Sigmoid colon (tissue), 7 donors: ENCODE results near the gene SPOCK1. TPM values are rescaled to one million over a fixed set of nuclear protein-coding genes. Genes with fewer than 3 reads are reported as not detected.

Source experiments
- DNase-seq: peaks from one replicate; pipeline ENCODE4 v3.0.0-alpha.2; 2019
- H3K27ac ChIP-seq, 4 donors: fragments of 200-600 bp; sonication (generic); one replicate each; pipeline ENCODE4 v1.5.1; 2016 to 2019; ENCODE audit warnings: mild to moderate bottlenecking in 1 of 4
- H3K27me3 ChIP-seq, 3 donors: fragments of 200-600 bp; sonication (generic); one replicate each; pipeline ENCODE4 v1.5.1; 2019; ENCODE audit warnings: mild to moderate bottlenecking in 1 of 3
- H3K36me3 ChIP-seq, 4 donors: fragments of 200-600 bp; sonication (generic); one replicate each; pipeline ENCODE4 v1.5.1; 2016 to 2019
- H3K4me1 ChIP-seq, 4 donors: fragments of 200-600 bp; sonication (generic); one replicate each; pipeline ENCODE4 v1.5.1; 2017 to 2019
- H3K4me3 ChIP-seq, 4 donors: fragments of 200-600 bp; sonication (generic); one replicate each; pipeline ENCODE4 v1.5.1; 2017 to 2019; ENCODE audit warnings: mild to moderate bottlenecking in 2 of 4, moderate library complexity in 1 of 4
- H3K9me3 ChIP-seq, 4 donors: fragments of 200-600 bp in 3 of 4; sonication (generic) in 3 of 4; one replicate each; pipeline versions ENCODE4 v1.5.1 to v1.6.1; 2013 to 2019
- EP300 ChIP-seq, 4 donors: sonication (generic); formaldehyde crosslinking; IDR thresholded peaks; one replicate each; pipeline ENCODE4 v1.6.1; 2017; ENCODE audit warnings: antibody characterized with exemption in 4 of 4
- POLR2A ChIP-seq, 2 donors: fragments of 450-650 bp; IDR thresholded peaks; one replicate each; pipeline ENCODE4 v1.6.1; 2016; ENCODE audit warnings: antibody characterized with exemption in 2 of 2, mild to moderate bottlenecking in 2 of 2, moderate library complexity in 2 of 2
- POLR2AphosphoS5 ChIP-seq, 4 donors: sonication (generic); formaldehyde crosslinking; IDR thresholded peaks; one replicate each; pipeline ENCODE4 v1.6.1; 2017; ENCODE audit warnings: antibody characterized with exemption in 4 of 4
- WGBS, 2 donors: extraction: QIAGEN DNeasy Blood & Tissue Kit; methylation state at CpG; one replicate each; pipeline ENCODE4 v1.1.7; 2013; 5-methylcytosine and 5-hydroxymethylcytosine counted together
- intact Hi-C: fragments of 100-400 bp; cut with DNase I; formaldehyde crosslinking; loops from one replicate; pipeline ENCODE4 v1.15.1; 2023
- polyA plus RNA-seq, 3 donors: library from polyadenylated mRNA; stranded (reverse); fragments of 200-250 nt; gene quantifications; one replicate each; pipeline ENCODE4 v1.2.3, GENCODE V29; 2013
- total RNA-seq, 4 donors: library from RNA; depleted of rRNA; stranded (reverse); fragments of >200 nt; gene quantifications; one replicate each; pipeline ENCODE4 v1.1.0, GENCODE V29; 2016
- TF ChIP-seq, protein P1 (sequence below), 4 experiments: fragments of 450-650 bp in 3 of 4; fragments of 200-600 bp in 1 of 4; IDR thresholded peaks; one replicate each; pipeline ENCODE4 v1.5.1; 2016 to 2019; ENCODE audit warnings: antibody characterized with exemption in 4 of 4, mild to moderate bottlenecking in 3 of 4, moderate library complexity in 2 of 4
- donor health status: healthy with polysubstance abuse.
- donor health status: Bipolar disorder and iron deficiency.
- donor health status: healthy.

SPOCK1 gene
- total and polyA plus RNA-seq, 7 donors = 2.4 to 104 (median 33.4) TPM

DNA sequence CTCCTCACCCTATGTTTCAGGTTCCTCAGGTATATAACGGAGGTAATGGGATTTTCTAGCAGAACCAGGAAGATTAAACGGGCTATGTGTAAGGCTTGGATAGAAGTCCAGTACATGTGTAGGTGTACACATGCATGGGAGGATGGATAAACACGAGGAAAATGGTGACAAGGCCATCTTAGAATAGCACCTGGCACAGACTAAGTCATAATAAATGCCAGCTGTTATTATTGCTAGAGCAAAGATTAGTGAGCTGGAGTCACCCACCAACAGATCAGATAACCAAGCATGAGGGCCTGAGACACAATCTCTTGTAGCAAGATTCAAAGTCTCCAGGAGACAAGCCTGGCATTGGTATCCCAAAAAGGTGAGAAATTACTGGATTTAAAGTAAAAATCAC lies 21.1 kb downstream of the SPOCK1 start:
- Histone ChIP-seq H3K4me1 (peaks cover 0 to 22% (median 7%) of the 10 kb centered on the region in 4 donors), H3K27me3 (no peaks in the 10 kb centered on the region), H3K27ac (no peak overlapping the region), H3K9me3 (no peaks in the 10 kb centered on the region), H3K36me3 (no peaks in the 10 kb centered on the region), H3K4me3 (no peak overlapping the region)
- TF ChIP-seq, protein P1, sequence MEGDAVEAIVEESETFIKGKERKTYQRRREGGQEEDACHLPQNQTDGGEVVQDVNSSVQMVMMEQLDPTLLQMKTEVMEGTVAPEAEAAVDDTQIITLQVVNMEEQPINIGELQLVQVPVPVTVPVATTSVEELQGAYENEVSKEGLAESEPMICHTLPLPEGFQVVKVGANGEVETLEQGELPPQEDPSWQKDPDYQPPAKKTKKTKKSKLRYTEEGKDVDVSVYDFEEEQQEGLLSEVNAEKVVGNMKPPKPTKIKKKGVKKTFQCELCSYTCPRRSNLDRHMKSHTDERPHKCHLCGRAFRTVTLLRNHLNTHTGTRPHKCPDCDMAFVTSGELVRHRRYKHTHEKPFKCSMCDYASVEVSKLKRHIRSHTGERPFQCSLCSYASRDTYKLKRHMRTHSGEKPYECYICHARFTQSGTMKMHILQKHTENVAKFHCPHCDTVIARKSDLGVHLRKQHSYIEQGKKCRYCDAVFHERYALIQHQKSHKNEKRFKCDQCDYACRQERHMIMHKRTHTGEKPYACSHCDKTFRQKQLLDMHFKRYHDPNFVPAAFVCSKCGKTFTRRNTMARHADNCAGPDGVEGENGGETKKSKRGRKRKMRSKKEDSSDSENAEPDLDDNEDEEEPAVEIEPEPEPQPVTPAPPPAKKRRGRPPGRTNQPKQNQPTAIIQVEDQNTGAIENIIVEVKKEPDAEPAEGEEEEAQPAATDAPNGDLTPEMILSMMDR (IDR thresholded peaks at IDR 0.05) = no peak
- TF ChIP-seq EP300 (IDR thresholded peaks at IDR 0.05) = no peak
- TF ChIP-seq POLR2A (IDR thresholded peaks at IDR 0.05) = no peak
- no peak for TF ChIP-seq POLR2AphosphoS5 (IDR thresholded peaks at IDR 0.05)
- no peak for DNase-seq
- intact Hi-C loops = no loop called here
- WGBS, 2 donors = 33 to 76% methylated on average over 3 of the region's 3 CpGs

DNA sequence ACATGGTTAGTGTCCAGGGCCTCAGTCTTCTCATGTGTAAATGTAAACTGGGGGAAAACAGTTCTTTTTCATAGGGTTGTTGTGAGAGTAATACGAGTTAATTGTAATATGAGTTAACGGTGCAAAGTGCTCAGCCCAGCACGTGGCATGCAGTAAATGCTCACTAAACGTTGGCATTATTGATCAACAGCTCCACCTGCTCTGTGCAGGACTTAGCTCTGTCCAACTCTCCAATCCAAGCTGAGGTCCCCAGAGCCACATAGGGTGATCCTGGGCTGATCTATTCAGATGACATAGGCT lies 28.3 kb downstream of the SPOCK1 start:
- DNase-seq = no peak
- intact Hi-C loops = no loop called here
- TF ChIP-seq POLR2A (IDR thresholded peaks at IDR 0.05) (no peak), POLR2AphosphoS5 (IDR thresholded peaks at IDR 0.05) (no peak), EP300 (IDR thresholded peaks at IDR 0.05) (no peak)
- TF ChIP-seq, protein P1 (IDR thresholded peaks at IDR 0.05) = no peak
- Histone ChIP-seq H3K27me3 (no peaks in the 10 kb centered on the region), H3K4me3 (no peak overlapping the region), H3K27ac (no peak overlapping the region), H3K4me1 (peaks cover 0 to 17% (median 5%) of the 10 kb centered on the region in 4 donors), H3K36me3 (no peaks in the 10 kb centered on the region), H3K9me3 (no peaks in the 10 kb centered on the region)
- WGBS, 2 donors = 55 to 78% methylated on average over 4 of the region's 4 CpGs

DNA sequence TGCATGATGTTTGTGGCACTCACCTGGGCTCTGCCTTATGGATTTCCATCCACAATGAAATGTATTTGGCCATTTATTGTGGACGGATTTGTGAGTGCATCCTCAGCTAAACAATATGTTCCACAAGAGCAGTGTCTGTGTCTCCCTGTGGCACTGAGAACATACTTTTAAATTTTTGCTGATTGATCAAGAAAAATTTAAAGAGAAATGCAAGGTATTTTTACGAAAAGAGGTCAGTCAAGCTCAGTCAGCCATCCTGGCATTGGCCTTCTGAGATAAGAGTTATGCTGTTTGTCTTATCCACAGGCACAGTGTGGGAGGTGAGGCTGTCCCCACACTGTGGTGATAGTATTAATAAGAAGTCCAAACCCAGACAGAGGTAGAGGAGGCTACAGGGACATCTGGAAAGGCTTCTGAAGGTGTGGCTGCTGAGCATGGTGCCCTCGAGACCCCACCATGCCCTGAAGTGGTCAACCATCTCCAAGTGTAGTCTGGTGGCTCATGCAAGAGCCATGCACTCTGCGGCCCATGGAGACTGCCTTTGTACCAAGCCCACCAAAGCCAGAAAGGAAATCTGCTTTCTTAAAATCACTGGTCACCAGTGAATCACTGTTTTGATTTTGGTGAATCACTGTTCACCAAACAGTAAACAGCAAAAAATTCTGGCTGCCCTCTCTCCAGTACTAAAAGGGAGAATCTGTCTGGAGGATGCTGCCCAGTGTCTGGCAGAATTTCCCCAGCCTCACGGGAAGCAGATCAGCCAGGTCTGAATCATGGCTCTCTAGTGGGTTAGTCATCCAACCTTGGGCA lies 28.8 kb downstream of the SPOCK1 start:
- H3K9me3 ChIP-seq = no peaks in the 10 kb centered on the region
- peaks cover 0 to 17% (median 5%) of the 10 kb centered on the region in 4 donors for H3K4me1 ChIP-seq
- no peak overlapping the region for H3K4me3 ChIP-seq
- H3K27ac ChIP-seq = peak overlapping the region in 1 of 4 donors; percentile 49
- TF ChIP-seq POLR2AphosphoS5 (IDR thresholded peaks at IDR 0.05) (peak in 3 of 4 donors; percentile 22 to 69 (median 44)), POLR2A (IDR thresholded peaks at IDR 0.05) (no peak)
- H3K27me3 ChIP-seq = no peaks in the 10 kb centered on the region
- WGBS, 2 donors = 64 to 78% methylated on average over 5 of the region's 5 CpGs
- intact Hi-C loops = no loop called here
- H3K36me3 ChIP-seq = no peaks in the 10 kb centered on the region
- peak; percentile 78 for DNase-seq

DNA sequence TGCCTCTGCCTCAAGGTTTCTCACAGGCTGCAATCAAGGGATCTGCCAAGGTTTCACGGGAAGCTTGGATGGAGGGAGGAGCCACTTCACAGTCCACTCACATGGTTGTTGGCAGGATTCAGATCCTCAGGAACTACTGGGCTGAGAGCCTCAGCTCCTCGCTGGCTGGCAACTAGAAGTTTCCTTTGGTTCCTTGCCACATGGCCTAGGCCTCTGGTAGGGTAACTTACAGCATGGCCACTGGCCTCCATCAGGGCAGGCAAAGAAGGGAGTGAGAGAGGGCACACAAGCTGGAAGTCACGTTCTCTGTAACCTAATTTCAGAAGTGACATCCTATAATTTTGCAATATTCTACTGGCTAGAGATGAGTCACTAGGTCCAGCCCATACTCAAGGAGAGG lies 32.2 kb downstream of the SPOCK1 start:
- TF ChIP-seq, protein P1 (IDR thresholded peaks at IDR 0.05) = no peak
- TF ChIP-seq POLR2A (IDR thresholded peaks at IDR 0.05) (no peak), POLR2AphosphoS5 (IDR thresholded peaks at IDR 0.05) (no peak), EP300 (IDR thresholded peaks at IDR 0.05) (no peak)
- Histone ChIP-seq H3K4me1 (peaks cover 0 to 31% (median 11%) of the 10 kb centered on the region in 4 donors), H3K27me3 (no peaks in the 10 kb centered on the region), H3K27ac (no peak overlapping the region), H3K9me3 (no peaks in the 10 kb centered on the region), H3K36me3 (no peaks in the 10 kb centered on the region), H3K4me3 (no peak overlapping the region)
- WGBS, 2 donors = 50 to 70% methylated on average over 3 of the region's 3 CpGs
- intact Hi-C loops = no loop called here
- DNase-seq = peak; percentile 66

DNA sequence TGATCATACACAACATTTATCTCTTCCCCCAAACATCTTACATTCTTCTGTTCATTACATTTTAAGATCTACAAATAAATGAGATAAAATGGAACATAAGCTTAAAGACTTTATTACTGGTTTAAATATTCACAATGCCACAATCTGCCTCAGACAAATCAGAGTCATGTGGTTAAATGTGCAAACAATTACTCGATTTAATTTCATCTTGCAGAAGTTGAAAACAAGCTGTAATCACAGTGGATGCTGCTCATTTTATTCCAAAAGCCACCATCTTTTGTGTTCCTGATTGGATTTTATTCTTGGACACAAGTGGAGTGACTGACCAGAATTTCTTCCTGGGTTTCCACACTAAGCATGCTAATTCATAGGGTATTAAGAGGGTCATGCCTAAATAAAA lies 33.2 kb downstream of the SPOCK1 start:
- intact Hi-C loops = no loop called here
- H3K36me3 ChIP-seq = no peaks in the 10 kb centered on the region
- H3K27me3 ChIP-seq = no peaks in the 10 kb centered on the region
- 8 to 63% methylated on average over 1 of the region's 1 CpG for WGBS, 2 donors
- no peak for TF ChIP-seq POLR2AphosphoS5 (IDR thresholded peaks at IDR 0.05)
- TF ChIP-seq EP300 (IDR thresholded peaks at IDR 0.05) = no peak
- TF ChIP-seq, protein P1 (IDR thresholded peaks at IDR 0.05) = no peak
- no peak for TF ChIP-seq POLR2A (IDR thresholded peaks at IDR 0.05)
- no peak for DNase-seq
- peaks cover 0 to 31% (median 15%) of the 10 kb centered on the region in 4 donors for H3K4me1 ChIP-seq
- H3K4me3 ChIP-seq = no peak overlapping the region
- H3K9me3 ChIP-seq = no peaks in the 10 kb centered on the region
- H3K27ac ChIP-seq = no peak overlapping the region
